Lung (tissue), 12 donors: ENCODE results near the gene KRTAP5-7. TPM values are rescaled to one million over a fixed set of nuclear protein-coding genes. Genes with fewer than 3 reads are reported as not detected.

ENCODE experiments used
- ATAC-seq: fragments of 200-7000 bp; cut with Tn5 transposase; one replicate; pipeline ENCODE4 v1.9.1; 2020; ENCODE audit warnings: moderate number of reproducible peaks; ENCODE audit not compliant: insufficient read depth, low FRiP score
- DNase-seq, 3 donors: peaks; one replicate each; pipeline ENCODE4 v3.0.0-alpha.2; 2013 to 2017
- H3K27ac ChIP-seq, 2 donors: one replicate each; pipeline ENCODE4 v1.5.1; 2013; ENCODE audit warnings: mild to moderate bottlenecking in 2 of 2, moderate library complexity in 2 of 2, control low read depth in 1 of 2, inconsistent platforms in 1 of 2, low read depth in 1 of 2, low read length in 1 of 2
- H3K27me3 ChIP-seq, 3 donors: one replicate each; pipeline ENCODE4 v1.5.1; 2013; ENCODE audit warnings: low read length in 2 of 3; ENCODE audit not compliant: control insufficient read depth in 3 of 3, insufficient read depth in 3 of 3
- H3K36me3 ChIP-seq, 4 donors: one replicate each; pipeline ENCODE4 v1.5.1; 2013; ENCODE audit warnings: low read length in 4 of 4, mild to moderate bottlenecking in 1 of 4, moderate library complexity in 1 of 4; ENCODE audit not compliant: control insufficient read depth in 4 of 4, insufficient read depth in 4 of 4
- H3K4me1 ChIP-seq, 5 donors: one replicate each; pipeline ENCODE4 v1.5.1; 2013; ENCODE audit warnings: low read length in 5 of 5, mild to moderate bottlenecking in 2 of 5, moderate library complexity in 1 of 5; ENCODE audit not compliant: control insufficient read depth in 5 of 5, insufficient read depth in 5 of 5
- H3K4me3 ChIP-seq: one replicate; pipeline ENCODE4 v1.5.1; 2013; ENCODE audit warnings: mild to moderate bottlenecking, control low read depth, moderate library complexity
- H3K9ac ChIP-seq, 2 donors: one replicate each; pipeline ENCODE4 v1.5.1; 2013; ENCODE audit warnings: low read length in 2 of 2, control low read depth in 1 of 2; ENCODE audit not compliant: insufficient read depth in 1 of 2
- H3K9me3 ChIP-seq, 4 donors: one replicate each; pipeline ENCODE4 v1.5.1; 2013; ENCODE audit warnings: low read length in 3 of 4, mild to moderate bottlenecking in 1 of 4, moderate library complexity in 1 of 4; ENCODE audit not compliant: control insufficient read depth in 4 of 4, insufficient read depth in 3 of 4
- WGBS, 2 donors: extraction: QIAGEN DNeasy Blood & Tissue Kit; methylation state at CpG; one replicate each; pipeline ENCODE4 v1.1.7; 2013; 5-methylcytosine and 5-hydroxymethylcytosine counted together
- polyA plus RNA-seq, 2 donors: library from polyadenylated mRNA; stranded (reverse); fragments of 200-250 nt; gene quantifications; one replicate each; pipeline ENCODE4 v1.2.1, GENCODE V29; 2013
- total RNA-seq, 2 donors: library from RNA; depleted of rRNA in 1 of 2; stranded (reverse); fragments of >200 nt in 1 of 2; gene quantifications; one replicate each; pipeline ENCODE4 v1.2.1, GENCODE V29; 2014 to 2021
- TF ChIP-seq, protein P1 (sequence below): IDR thresholded peaks from 2 replicates; pipeline ENCODE4 v1.5.1; 2012; ENCODE audit warnings: mild to moderate bottlenecking; ENCODE audit errors: control extremely low read depth, extremely low read depth
- donor health status: control.
- donor health status: control.
- donor health status: Bipolar disorder and iron deficiency.
- donor health status: healthy.
- donor health status: DM: yes; HTN: yes; CAD: no.

The KRTAP5-7 gene
- total and polyA plus RNA-seq, 4 donors = 0.12 to 0.28 TPM; not detected in 2

DNA sequence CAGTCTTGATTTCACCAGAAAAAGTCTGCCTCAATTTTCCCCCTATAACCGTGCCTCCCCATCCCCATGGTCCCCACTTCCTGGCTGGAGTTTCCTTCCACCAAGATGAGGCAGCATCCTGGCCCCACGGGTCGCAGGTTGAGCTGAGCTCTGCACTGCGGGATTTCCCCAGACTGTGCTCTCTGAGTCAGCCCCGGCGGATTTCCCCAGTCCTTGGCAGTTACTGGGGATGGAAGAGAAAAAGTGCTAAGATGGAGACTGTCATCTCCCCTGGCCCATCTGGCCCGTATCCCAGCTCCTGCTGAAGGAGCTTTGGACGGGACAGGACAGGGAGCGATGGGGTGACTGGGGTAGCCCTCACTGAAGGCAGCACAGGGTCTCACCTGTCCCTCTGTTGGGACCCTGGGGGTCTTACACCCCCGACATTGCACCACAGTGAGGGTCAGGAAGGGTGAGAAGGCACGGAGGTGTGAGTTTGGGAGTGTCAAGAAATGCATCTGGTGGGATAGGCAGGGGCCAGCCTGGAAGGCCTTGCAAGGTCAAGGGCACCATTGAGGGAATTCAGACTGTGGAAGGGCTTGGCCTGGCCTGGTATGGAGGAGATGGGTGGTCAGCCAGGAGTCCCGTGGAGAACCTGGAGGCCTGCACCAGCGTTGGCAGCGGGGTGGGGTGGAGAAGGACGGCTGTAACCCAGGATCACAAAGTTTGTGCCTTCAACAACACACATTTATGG, 37.6 kb upstream of the KRTAP5-7 start:
- Histone ChIP-seq H3K9ac (no peak overlapping the region), H3K4me1 (peaks cover 0 to 23% (median 10%) of the 10 kb centered on the region in 5 donors), H3K27me3 (no peaks in the 10 kb centered on the region), H3K36me3 (peaks cover 0 to 44% (median 21%) of the 10 kb centered on the region in 4 donors), H3K4me3 (no peak overlapping the region), H3K9me3 (peaks cover 0 to 1% (median 0%) of the 10 kb centered on the region in 4 donors), H3K27ac (no peak overlapping the region)
- DNase-seq (peak in 1 of 3 donors; percentile 17), ATAC-seq (no peak)
- 71 to 82% methylated on average over 15 of the region's 15 CpGs for WGBS, 2 donors
- TF ChIP-seq, protein P1, sequence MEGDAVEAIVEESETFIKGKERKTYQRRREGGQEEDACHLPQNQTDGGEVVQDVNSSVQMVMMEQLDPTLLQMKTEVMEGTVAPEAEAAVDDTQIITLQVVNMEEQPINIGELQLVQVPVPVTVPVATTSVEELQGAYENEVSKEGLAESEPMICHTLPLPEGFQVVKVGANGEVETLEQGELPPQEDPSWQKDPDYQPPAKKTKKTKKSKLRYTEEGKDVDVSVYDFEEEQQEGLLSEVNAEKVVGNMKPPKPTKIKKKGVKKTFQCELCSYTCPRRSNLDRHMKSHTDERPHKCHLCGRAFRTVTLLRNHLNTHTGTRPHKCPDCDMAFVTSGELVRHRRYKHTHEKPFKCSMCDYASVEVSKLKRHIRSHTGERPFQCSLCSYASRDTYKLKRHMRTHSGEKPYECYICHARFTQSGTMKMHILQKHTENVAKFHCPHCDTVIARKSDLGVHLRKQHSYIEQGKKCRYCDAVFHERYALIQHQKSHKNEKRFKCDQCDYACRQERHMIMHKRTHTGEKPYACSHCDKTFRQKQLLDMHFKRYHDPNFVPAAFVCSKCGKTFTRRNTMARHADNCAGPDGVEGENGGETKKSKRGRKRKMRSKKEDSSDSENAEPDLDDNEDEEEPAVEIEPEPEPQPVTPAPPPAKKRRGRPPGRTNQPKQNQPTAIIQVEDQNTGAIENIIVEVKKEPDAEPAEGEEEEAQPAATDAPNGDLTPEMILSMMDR = no peak

DNA sequence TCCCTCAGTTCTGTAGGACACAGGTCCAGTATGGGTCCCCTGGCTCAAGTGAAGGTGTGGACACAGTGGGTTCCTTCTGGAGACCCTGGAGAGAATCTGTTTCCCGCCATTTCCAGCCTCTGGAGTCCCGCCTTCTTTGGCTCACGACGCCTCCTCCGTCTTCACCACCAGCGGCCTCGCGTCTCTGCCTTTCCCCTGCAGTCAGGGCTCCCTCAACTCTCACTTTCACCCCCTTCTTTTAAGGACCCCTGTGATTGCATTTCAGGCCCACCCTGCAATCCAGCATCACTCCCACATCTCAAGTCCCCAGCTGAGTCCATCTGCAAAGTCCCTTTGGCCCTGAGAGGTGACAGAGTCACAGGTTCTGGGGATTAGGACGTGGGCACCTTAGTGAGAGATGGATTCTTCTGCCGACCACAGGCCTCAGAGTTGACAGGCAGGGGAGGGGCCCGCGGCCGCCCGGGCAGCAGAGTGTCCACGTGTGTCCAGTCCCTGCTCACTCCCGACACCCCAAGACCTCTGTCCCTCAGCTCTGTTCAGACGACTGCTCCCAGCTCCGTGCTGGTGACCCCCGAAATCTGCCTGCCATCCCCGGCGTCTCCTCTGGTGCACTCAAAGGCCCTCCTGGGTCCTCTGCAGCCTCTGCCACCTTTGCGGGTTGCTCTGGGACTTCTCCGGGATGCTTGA, 36.9 kb upstream of the KRTAP5-7 start:
- 93 to 97% methylated on average over 23 of the region's 23 CpGs for WGBS, 2 donors
- Histone ChIP-seq H3K27me3 (no peaks in the 10 kb centered on the region), H3K9ac (no peak overlapping the region), H3K36me3 (peaks cover 0 to 37% (median 19%) of the 10 kb centered on the region in 4 donors), H3K4me3 (no peak overlapping the region), H3K9me3 (no peaks in the 10 kb centered on the region), H3K4me1 (peaks cover 0 to 23% (median 10%) of the 10 kb centered on the region in 5 donors), H3K27ac (no peak overlapping the region)
- ATAC-seq (no peak), DNase-seq (no peak)
- TF ChIP-seq, protein P1 = no peak

DNA sequence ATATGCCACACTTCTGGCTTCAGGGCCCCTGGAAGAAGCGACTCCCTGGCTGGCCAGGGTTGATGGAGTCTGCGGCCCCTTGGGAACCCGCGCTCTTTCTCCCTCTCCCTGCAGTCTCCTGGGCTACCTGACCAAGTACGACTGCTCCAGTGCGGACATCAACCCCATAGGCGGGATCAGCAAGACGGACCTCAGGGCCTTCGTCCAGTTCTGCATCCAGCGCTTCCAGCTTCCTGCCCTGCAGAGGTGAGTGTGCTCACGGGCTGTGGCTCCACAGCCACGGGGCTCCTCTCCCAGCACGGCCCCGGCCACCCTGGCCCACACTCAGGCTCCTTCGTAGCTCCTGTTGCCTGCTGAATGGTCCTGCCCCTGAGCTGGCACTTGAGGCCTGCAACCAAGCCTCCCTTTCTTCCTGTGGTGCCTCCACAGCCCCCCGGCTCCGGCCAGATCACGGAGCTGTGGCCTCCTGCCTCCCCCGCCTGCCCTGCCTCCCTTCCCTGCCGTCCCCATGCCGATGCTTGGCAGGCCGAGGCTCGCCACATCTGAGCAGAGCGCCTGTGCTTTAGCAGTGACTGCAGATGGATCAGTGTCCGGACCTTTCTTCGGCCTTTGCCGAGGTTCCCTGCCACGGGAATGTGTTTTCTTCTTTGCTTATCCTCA, 36.2 kb upstream of the KRTAP5-7 start:
- no peak for ATAC-seq
- TF ChIP-seq, protein P1 = no peak
- peaks cover 0 to 38% (median 17%) of the 10 kb centered on the region in 4 donors for H3K36me3 ChIP-seq
- no peaks in the 10 kb centered on the region for H3K9me3 ChIP-seq
- WGBS, 2 donors = 96 to 97% methylated on average over 25 to 28 of the region's 28 CpGs
- H3K27ac ChIP-seq = no peak overlapping the region
- no peak overlapping the region for H3K9ac ChIP-seq
- no peak overlapping the region for H3K4me3 ChIP-seq
- H3K4me1 ChIP-seq = peaks cover 0 to 23% (median 10%) of the 10 kb centered on the region in 5 donors
- DNase-seq = no peak
- H3K27me3 ChIP-seq = no peaks in the 10 kb centered on the region
